NOMO-1 treated with DMSO at 0.1 percent for 48 hours (cell line): Measurements from ENCODE around the gene CHRNA3.

ENCODE experiments used
- DNase-seq: peaks from one replicate; lab custom pipeline; 2025; ENCODE audit not compliant: unreplicated experiment; lab: John Stamatoyannopoulos, UW

Gene CHRNA3

DNA sequence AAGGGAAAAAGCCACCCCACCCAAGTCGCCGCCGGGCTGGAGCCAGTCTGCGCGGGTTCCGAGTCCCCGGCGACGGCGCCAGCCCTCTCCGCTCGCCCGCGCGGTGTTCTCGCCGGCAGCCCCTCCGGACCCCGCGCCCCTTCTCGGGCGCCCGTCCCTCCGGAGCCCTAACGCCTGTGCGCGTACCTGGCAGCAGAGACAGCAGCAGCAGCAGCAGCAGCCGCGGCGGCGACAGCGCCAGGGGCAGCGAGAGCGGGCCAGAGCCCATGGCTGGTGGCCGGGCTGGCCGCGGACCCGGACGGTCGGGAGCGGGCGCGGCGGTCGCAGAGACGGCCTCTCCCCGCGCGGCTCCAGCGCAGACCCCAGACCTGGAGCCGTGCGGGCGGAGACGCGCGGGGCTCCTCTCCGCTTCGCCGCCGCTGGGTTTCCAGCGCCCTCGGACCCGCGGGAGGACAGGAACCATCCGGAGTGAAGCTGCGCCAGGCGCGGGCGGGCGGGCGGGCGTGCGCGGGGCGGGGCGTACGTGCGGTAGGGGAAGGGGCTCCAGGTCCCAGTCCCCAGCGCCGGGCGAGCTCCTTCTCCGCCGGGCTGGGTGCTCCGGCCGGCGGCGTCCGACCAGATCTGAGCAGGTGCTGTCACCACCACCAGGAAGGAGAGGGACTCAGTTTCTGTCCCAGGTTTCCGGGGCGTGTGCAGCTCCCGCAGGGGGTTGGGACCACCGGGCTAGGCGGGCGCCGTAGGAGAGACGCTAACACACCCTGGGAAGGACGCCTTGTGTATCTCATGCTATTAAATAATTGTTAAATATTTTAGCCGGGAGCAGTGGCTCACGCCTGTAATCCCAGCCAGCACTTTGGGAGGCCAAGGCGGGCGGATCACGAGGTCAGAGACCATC lies at the start of gene CHRNA3:
Gene CHRNA3 (minus strand): TSS at position 470 of the 895 bp plus-strand sequence. CDS start 202 bp downstream, at position 268.
- DNase-seq = no peak

- DNase-seq = no peak
These were observed 48.2 kb upstream of the CHRNA3 start for GRCh38 chr15:78668987-78669386.

GRCh38 chr15:78667578-78668236 lies 46.9 kb upstream of the CHRNA3 start:
- DNase-seq = no peak

DNA sequence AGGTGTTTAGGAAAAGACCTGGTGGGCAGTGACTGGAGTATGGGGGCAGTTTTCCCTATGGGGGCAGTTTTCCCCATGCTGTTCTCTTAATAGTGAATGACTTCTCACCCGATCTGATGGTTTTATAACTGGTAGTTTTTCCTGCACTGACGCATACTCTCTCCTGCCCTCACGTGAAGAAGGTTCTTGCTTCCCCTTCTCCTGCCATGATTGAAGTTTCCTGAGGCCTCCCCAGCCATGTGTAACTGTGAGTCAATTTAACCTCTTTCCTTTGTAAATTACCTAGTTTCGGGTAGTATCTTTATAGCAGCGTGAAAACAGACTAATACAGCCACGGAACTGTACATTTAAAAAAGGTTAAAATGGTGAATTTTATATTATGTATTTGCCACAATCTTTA lies 45.2 kb upstream of the CHRNA3 start:
- no peak for DNase-seq

- no peak for DNase-seq
These were observed 42.9 kb upstream of the CHRNA3 start for GRCh38 chr15:78663703-78664102.

GRCh38 chr15:78662028-78662427 lies 41.2 kb upstream of the CHRNA3 start:
- DNase-seq = no peak

DNA sequence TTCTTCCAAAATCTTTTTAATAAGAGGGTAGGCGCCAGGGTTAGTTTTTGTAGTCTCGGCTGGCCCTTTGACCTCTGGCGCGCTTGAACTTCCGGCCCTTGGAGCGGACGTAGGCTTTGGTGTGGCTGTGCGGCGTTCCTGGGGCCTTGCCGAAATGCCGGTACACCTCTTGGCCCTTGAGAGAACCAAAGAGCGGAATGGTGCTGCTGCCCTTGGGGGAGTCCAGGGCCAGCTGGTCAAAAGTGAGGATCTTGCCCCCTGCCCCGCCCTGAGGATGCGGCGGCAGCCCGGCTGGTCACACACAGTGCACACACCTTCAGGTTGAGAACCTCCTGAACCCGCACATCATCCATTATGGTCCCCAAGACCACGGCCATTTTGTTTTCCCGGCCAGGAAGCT lies 40.2 kb upstream of the CHRNA3 start:
- DNase-seq = no peak

- DNase-seq = no peak
These were observed 39.8 kb upstream of the CHRNA3 start for GRCh38 chr15:78660584-78660983.

GRCh38 chr15:78658823-78659222 lies 38.0 kb upstream of the CHRNA3 start:
- DNase-seq = no peak

- no peak for DNase-seq
These were observed 33.5 kb upstream of the CHRNA3 start for GRCh38 chr15:78654272-78654671.

DNA sequence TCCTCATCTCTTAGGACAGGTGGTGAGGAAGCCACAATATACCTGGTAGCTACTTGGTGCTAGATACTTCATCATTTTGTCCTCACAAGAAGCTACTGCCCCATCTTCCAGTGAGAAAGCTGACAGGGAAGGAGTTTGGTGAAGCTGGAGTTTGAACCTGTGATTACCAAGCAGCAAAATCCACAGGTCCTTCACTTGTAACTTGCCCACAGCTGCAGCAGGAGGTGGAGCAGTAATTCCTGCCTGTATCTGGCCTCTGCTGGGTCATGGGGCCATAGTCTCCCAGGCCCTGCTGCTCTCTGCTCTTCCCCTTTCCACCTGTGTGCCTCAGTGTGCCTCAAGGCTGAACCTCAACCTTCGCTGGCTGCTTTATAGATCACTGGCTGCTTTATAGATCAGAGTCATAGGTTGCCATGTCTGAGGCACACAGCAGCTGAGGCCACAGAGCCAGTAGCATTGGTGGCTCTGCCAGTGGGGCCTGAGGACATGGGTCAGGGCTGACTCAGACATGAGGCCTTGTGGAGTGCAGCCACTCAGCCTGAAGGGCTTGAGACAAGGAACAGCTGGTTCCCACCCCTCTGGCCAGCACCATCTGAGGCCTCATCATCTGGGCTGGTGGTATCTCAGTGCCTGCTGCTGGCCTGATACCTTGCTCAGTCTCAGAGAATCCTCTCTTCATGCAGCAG lies 31.3 kb upstream of the CHRNA3 start:
- no peak for DNase-seq

GRCh38 chr15:78651007-78651406 lies 30.2 kb upstream of the CHRNA3 start:
- DNase-seq = no peak

GRCh38 chr15:78650022-78650421 lies 29.2 kb upstream of the CHRNA3 start:
- no peak for DNase-seq

DNA sequence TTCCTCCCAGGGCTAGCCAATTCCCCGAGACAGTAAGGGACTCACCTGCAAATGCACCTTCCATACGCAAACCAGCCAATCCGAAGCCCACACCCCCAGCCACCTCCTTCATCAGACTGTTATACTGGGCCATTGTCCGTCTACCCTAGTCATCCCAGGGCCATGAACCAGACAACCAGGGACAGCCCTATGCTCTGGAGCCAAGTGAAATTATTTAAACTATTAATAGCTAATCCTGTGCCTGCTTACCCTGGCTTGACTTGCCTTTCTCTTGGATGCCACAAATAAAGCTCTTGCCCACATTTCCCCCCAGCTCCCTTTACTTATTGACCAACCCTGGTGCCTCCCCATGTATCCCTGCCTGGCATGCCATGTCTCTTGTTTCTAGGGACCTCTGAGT lies 24.2 kb upstream of the CHRNA3 start:
- no peak for DNase-seq

GRCh38 chr15:78642331-78642730 lies 21.5 kb upstream of the CHRNA3 start:
- no peak for DNase-seq

- no peak for DNase-seq
These were observed 21.0 kb upstream of the CHRNA3 start for GRCh38 chr15:78641749-78642275.

- DNase-seq = no peak
These were observed 20.4 kb upstream of the CHRNA3 start, which contains the start of gene CHRNB4 for GRCh38 chr15:78641102-78641748. Gene CHRNB4 (minus strand): TSS chr15:78641210. CDS start chr15:78641133, 77 bp downstream.

GRCh38 chr15:78640527-78641101 lies 19.8 kb upstream of the CHRNA3 start:
- no peak for DNase-seq

DNA sequence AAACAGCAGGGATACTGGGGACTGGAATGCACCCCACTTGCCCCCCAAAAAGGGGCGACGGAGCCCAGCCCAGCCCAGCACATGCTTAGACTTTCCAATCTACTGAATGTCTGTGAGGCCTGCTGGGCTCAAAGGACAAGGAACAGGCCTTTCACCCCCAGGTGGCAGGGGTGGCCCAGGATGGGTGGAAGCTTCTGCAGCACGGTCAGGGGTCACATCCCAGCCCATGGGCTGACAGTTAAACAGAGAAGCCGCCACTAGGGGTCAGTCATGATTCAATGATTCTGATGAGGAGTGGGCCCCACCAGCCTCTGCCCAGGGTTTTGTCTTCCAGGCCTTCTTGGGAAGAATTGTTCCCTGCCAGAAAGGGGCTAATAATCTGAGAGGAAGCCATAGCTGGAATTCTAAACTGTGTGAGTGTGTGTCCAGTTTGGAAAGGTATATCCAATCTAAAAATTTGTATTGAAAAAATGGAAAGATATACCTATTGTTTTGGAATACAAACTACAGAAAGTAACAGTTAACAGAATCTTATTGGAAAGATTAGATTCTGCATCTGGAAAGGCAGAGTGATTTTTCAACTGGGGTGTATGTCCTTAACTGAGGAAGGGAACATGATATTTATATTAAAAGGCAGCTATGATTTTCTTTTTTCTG lies 18.0 kb upstream of the CHRNA3 start:
- DNase-seq = peak; percentile 22
